ENCODE measurements around the gene MAEA.
"Not testable (repeated sequence)": the region's sequence is repeated elsewhere in the genome, so short reads cannot be mapped to it uniquely, and the experiment has no call there.

MAEA gene

GRCh38 chr4:1321946-1322650, 32.4 kb downstream of the MAEA start:
- DNase-seq (ENCODE audit: low read depth in 2 of 2), result no peak

GRCh38 chr4:1323280-1323634, 33.6 kb downstream of the MAEA start:
- DNase-seq (ENCODE audit: low read depth in 2 of 2), result no peak

GRCh38 chr4:1323635-1324442, 34.1 kb downstream of the MAEA start:
- DNase-seq (ENCODE audit: low read depth in 2 of 2), result no peak

- DNase-seq (ENCODE audit: low read depth in 2 of 2), result not testable (repeated sequence)
Observed at GRCh38 chr4:1324443-1325175, 34.9 kb downstream of the MAEA start.

- no peak for DNase-seq (ENCODE audit: low read depth in 2 of 2)
Observed at GRCh38 chr4:1325176-1325480, 35.4 kb downstream of the MAEA start.

GRCh38 chr4:1325681-1326635, 36.3 kb downstream of the MAEA start:
- DNase-seq (ENCODE audit: low read depth in 2 of 2), result no peak

- no peak for DNase-seq (ENCODE audit: low read depth in 2 of 2)
Observed at GRCh38 chr4:1326751-1327525, 37.2 kb downstream of the MAEA start.

- no peak for DNase-seq (ENCODE audit: low read depth in 2 of 2)
Observed at GRCh38 chr4:1327526-1328266, 38.0 kb downstream of the MAEA start.

GRCh38 chr4:1328267-1329155, 38.8 kb downstream of the MAEA start:
- DNase-seq (ENCODE audit: low read depth in 2 of 2), result no peak

GRCh38 chr4:1329408-1330371, 40.0 kb downstream of the MAEA start:
- DNase-seq (ENCODE audit: low read depth in 2 of 2), result no peak

- peak; percentile 43 to 58 for DNase-seq (ENCODE audit: low read depth in 2 of 2)
Observed at GRCh38 chr4:1330761-1331590, 41.3 kb downstream of the MAEA start.

GRCh38 chr4:1331591-1332353, 42.1 kb downstream of the MAEA start:
- DNase-seq (ENCODE audit: low read depth in 2 of 2), result no peak

GRCh38 chr4:1332686-1333085, 43.0 kb downstream of the MAEA start:
- no peak for DNase-seq (ENCODE audit: low read depth in 2 of 2)

- DNase-seq (ENCODE audit: low read depth in 2 of 2), result no peak
Observed at GRCh38 chr4:1333256-1333655, 43.6 kb downstream of the MAEA start.

- DNase-seq (ENCODE audit: low read depth in 2 of 2), result not testable (repeated sequence)
Observed at GRCh38 chr4:1333851-1334578, 44.3 kb downstream of the MAEA start.

GRCh38 chr4:1334579-1334895, 44.8 kb downstream of the MAEA start:
- no peak for DNase-seq (ENCODE audit: low read depth in 2 of 2)

All from activated CD4-positive, alpha-beta T cell treated with anti-CD3 and anti-CD28 coated beads for 24 hours (primary cell).